CD4-positive, CD25-positive, alpha-beta regulatory T cell (primary cell): Measurements from ENCODE around the gene USP50. TPM values are rescaled to one million over a fixed set of nuclear protein-coding genes. Genes with fewer than 3 reads are reported as not detected.

Source experiments
- ATAC-seq, 2 donors: fragments of 150-1000 bp; cut with Tn5 transposase; one replicate each; pipeline ENCODE4 v1.10.0; 2021; ENCODE audit warnings: low read depth in 2 of 2, moderate number of reproducible peaks in 2 of 2, moderate library complexity in 1 of 2
- DNase-seq, 3 donors: peaks; one replicate each; pipeline versions ENCODE4 v3.0.0 to v3.0.0-alpha.2; 2012 to 2022; ENCODE audit warnings: mixed read lengths in 1 of 3
- H3K27ac ChIP-seq: one replicate; pipeline ENCODE4 v1.7.0; 2013; ENCODE audit warnings: mild to moderate bottlenecking, low read length; ENCODE audit not compliant: insufficient read depth, poor library complexity, severe bottlenecking
- H3K27me3 ChIP-seq: one replicate; pipeline ENCODE4 v1.7.0; 2013; ENCODE audit warnings: low read length; ENCODE audit not compliant: control insufficient read depth, insufficient read depth
- H3K36me3 ChIP-seq: one replicate; pipeline ENCODE4 v1.7.0; 2013; ENCODE audit warnings: mild to moderate bottlenecking, low read length, moderate library complexity; ENCODE audit not compliant: control insufficient read depth, insufficient read depth
- H3K4me1 ChIP-seq: 2 replicates; pipeline ENCODE4 v1.7.0; 2013; ENCODE audit warnings: mild to moderate bottlenecking, low read length; ENCODE audit not compliant: insufficient read depth, control insufficient read depth, poor library complexity, severe bottlenecking
- H3K4me3 ChIP-seq: one replicate; pipeline ENCODE4 v1.7.0; 2013; ENCODE audit warnings: low read depth, mild to moderate bottlenecking, low read length, moderate library complexity
- H3K9me3 ChIP-seq, 2 experiments: 1 replicate in 1 of 2; 2 replicates in 1 of 2; pipeline ENCODE4 v1.7.0; 2013; ENCODE audit warnings: low read length in 2 of 2, mild to moderate bottlenecking in 1 of 2, moderate library complexity in 1 of 2; ENCODE audit not compliant: control insufficient read depth in 2 of 2
- H3K27ac Mint-ChIP-seq, 3 donors: one replicate each; pipeline ENCODE4 v1.8.0; 2020 to 2022; ENCODE audit warnings: mild to moderate bottlenecking in 3 of 3, mixed read lengths in 3 of 3, moderate library complexity in 2 of 3
- H3K27me3 Mint-ChIP-seq: one replicate; pipeline ENCODE4 v1.8.0; 2022; ENCODE audit warnings: mild to moderate bottlenecking, mixed read lengths
- H3K36me3 Mint-ChIP-seq: one replicate; pipeline ENCODE4 v1.8.0; 2020; ENCODE audit warnings: mixed read lengths
- H3K4me1 Mint-ChIP-seq, 4 donors: one replicate each; pipeline ENCODE4 v1.8.0; 2020 to 2022; ENCODE audit warnings: mixed read lengths in 4 of 4, mild to moderate bottlenecking in 1 of 4
- H3K4me3 Mint-ChIP-seq, 4 donors: one replicate each; pipeline ENCODE4 v1.8.0; 2020 to 2022; ENCODE audit warnings: mild to moderate bottlenecking in 4 of 4, mixed read lengths in 4 of 4, moderate library complexity in 3 of 4
- H3K9me3 Mint-ChIP-seq, 7 donors: one replicate each; pipeline ENCODE4 v1.8.0; 2020 to 2022; ENCODE audit warnings: mixed read lengths in 7 of 7, mild to moderate bottlenecking in 3 of 7, moderate library complexity in 2 of 7
- polyA plus RNA-seq, 4 donors: library from polyadenylated mRNA; unstranded; fragments of 300-500 nt; fragmentation: Illumina TruSeq; gene quantifications; one replicate each; pipeline ENCODE4 v1.2.3, GENCODE V29; 2021
- total RNA-seq: library from RNA; stranded (reverse); gene quantifications from one replicate; pipeline ENCODE4 v1.2.3, GENCODE V29; 2022

The USP50 gene
- total and polyA plus RNA-seq, 5 donors from 2014 or later: not detected

DNA sequence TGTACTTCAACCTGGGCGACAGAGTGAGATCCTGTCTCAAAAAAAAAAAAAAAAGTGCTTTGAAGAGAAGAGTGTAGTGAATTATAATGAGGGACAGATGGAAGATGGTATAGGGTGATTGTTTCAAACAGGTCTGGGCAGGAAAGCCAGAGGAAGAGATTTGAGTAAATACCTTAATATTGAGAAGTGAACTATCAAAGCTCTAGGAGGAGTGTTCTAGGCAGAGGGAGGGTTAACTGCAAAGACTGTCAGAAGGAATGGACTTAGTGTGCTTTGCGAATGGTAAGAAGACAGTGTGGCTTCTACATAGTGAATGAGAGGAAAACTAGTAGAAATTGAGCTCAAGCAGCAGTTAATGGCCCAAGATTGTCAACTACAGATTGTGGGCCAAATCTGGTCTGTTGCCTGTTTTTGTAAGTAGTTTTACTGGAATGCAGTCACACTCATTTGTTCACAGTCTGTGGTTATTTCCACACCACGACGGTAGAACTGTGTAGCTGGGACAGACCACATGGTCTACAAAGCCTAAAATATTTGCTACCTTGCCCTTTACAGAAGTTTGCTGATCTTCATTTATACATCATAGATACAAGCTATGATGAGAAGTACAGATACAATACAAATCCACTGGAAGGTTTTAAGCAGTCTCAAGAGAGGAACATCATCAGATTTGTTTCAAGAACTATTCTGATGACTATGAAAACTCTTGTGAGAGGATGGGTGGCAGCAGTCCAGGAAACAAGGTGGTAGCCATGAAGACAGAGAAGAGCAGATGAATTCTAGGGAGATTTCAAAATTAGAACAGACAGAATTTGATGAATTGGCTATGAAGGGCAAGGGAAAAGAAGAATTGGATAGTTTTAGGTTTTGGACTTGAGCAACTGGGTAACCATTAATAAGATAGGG lies 16.5 kb upstream of the USP50 start:
- Mint-ChIP-seq H3K9me3 (no peaks in the 10 kb centered on the region), H3K27ac (peak overlapping the region in 2 of 3 donors; percentile 58 to 72), H3K36me3 (peaks cover 29% of the 10 kb centered on the region), H3K4me1 (peaks cover 2 to 9% (median 5%) of the 10 kb centered on the region in 4 donors), H3K27me3 (no peaks in the 10 kb centered on the region), H3K4me3 (no peak overlapping the region)
- H3K4me1 ChIP-seq: no peaks in the 10 kb centered on the region
- DNase-seq (peak in 1 of 3 donors; percentile 29), ATAC-seq (no peak)
- H3K4me3 ChIP-seq: no peak overlapping the region
- peaks cover 55% of the 10 kb centered on the region for H3K36me3 ChIP-seq
- no peaks in the 10 kb centered on the region for H3K9me3 ChIP-seq
- no peaks in the 10 kb centered on the region for H3K27me3 ChIP-seq
- no peak overlapping the region for H3K27ac ChIP-seq

DNA sequence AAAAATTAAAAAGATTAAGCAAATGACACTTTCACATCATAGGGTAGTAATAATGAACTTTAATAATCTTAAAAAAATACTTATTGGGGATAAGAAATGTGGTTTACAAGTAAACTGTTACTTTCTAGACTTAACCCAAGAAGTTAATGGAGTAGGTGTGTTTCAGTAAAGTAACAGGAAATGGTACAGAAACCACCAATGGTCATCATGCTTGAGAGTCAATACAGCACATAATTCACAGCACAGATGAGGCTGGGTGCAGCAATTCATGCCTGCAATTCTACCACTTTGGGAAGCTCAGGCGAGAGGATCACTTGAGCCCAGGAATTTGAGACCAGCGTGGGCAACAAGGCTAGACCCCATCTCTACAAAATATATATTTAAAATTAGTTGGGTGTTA lies 11.5 kb upstream of the USP50 start:
- H3K27me3 Mint-ChIP-seq: no peaks in the 10 kb centered on the region
- H3K4me1 ChIP-seq: peaks cover 4% of the 10 kb centered on the region
- H3K27me3 ChIP-seq: no peaks in the 10 kb centered on the region
- H3K36me3 ChIP-seq: peaks cover 26% of the 10 kb centered on the region
- no peak overlapping the region for H3K4me3 Mint-ChIP-seq
- no peak overlapping the region for H3K4me3 ChIP-seq
- no peak overlapping the region for H3K27ac ChIP-seq
- H3K9me3 ChIP-seq: no peaks in the 10 kb centered on the region
- peaks cover 21% of the 10 kb centered on the region for H3K36me3 Mint-ChIP-seq
- H3K4me1 Mint-ChIP-seq: peaks cover 12 to 17% (median 13%) of the 10 kb centered on the region in 4 donors
- ATAC-seq (no peak), DNase-seq (peak in 1 of 3 donors; percentile 10)
- H3K27ac Mint-ChIP-seq: peak overlapping the region in 1 of 3 donors; percentile 36
- H3K9me3 Mint-ChIP-seq: no peaks in the 10 kb centered on the region

DNA sequence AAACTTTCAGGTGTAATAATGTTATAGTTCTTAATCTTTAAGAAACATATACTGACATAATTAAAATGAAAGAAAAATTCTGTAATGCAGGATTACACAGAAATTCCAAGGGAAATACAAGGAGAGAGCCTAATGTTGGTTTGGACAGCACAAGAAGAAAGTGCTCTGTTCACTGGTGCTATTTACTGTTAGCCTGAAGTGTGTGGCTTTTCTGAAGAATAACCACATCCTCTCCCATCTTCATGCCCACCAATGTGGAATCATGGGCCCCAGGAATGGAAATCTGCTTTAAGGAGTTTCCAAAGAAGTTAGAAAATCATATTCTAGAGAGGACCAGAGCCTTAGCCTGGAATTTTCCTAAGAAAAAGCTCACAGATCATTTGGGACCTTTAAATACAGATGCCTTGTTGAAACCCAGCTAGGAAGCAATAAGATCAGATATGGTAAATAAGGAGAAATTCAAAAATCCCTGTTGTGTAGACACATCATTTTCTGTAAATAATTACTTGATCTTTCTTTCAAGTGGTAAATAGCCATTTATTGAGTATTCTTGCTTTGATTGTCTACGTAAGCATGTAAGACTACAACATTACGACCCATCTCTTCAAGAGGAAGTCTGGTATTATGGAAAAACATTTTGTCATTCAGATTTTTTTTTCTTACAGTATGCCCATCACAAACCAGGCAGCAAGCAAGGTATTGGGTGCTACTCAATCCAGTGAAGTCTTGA lies 10.3 kb upstream of the USP50 start:
- Histone ChIP-seq H3K36me3 (peaks cover 16% of the 10 kb centered on the region), H3K4me1 (peaks cover 4% of the 10 kb centered on the region), H3K9me3 (no peaks in the 10 kb centered on the region), H3K4me3 (no peak overlapping the region), H3K27ac (no peak overlapping the region), H3K27me3 (no peaks in the 10 kb centered on the region)
- Mint-ChIP-seq H3K4me1 (peaks cover 12 to 13% (median 13%) of the 10 kb centered on the region in 4 donors), H3K27me3 (no peaks in the 10 kb centered on the region), H3K9me3 (no peaks in the 10 kb centered on the region), H3K36me3 (peaks cover 16% of the 10 kb centered on the region), H3K4me3 (no peak overlapping the region), H3K27ac (peak overlapping the region in 1 of 3 donors; percentile 40)
- ATAC-seq: no peak
- peak in 1 of 3 donors; percentile 7 for DNase-seq

DNA sequence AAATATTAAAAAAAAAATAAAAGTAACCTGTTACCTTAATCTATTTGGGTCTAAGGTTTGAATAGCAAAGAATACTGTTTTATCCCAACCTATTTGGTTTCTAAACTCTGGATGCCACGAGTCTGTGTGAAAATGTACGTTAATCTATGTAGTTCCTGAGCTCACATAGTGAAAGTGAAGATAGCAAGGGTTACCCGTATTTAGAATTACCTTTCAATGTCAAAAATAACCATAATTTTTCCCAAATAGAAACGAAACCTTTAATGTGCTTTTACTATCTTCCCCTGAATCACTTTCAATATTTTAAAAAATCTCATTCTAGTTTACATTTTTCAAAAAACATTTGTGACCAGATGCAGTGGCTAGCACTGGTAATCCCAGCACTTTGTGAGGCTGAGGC lies 5.8 kb upstream of the USP50 start:
- Mint-ChIP-seq H3K27me3 (no peaks in the 10 kb centered on the region), H3K4me1 (peaks cover 8 to 13% (median 11%) of the 10 kb centered on the region in 4 donors), H3K9me3 (peaks cover 0 to 3% (median 0%) of the 10 kb centered on the region in 7 donors), H3K4me3 (no peak overlapping the region), H3K27ac (no peak overlapping the region), H3K36me3 (peaks cover 2% of the 10 kb centered on the region)
- Histone ChIP-seq H3K27me3 (no peaks in the 10 kb centered on the region), H3K36me3 (peaks cover under 1% of the 10 kb centered on the region), H3K4me1 (peaks cover 4% of the 10 kb centered on the region), H3K27ac (no peak overlapping the region), H3K9me3 (no peaks in the 10 kb centered on the region), H3K4me3 (no peak overlapping the region)
- ATAC-seq: no peak
- DNase-seq: no peak

DNA sequence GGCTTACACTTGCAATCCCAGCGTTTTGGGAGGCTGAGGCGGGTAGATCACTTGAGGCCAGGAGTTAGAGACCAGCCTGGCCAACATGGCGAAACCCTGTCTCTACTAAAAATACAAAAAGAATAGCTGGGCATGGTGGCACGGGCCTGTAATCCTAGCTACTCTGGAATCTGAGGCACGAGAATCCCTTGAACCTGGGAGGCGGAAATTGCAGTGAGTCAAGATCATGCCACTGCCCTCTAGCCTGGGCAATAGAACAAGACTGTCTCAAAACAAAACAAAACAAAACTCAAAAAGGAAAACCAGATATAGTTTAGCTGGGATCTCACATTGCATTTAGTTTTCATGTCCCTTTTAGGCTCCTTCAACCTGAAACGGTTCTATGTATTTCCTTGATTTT lies 2.9 kb upstream of the USP50 start:
- peaks cover 0 to 3% (median 0%) of the 10 kb centered on the region in 7 donors for H3K9me3 Mint-ChIP-seq

DNA sequence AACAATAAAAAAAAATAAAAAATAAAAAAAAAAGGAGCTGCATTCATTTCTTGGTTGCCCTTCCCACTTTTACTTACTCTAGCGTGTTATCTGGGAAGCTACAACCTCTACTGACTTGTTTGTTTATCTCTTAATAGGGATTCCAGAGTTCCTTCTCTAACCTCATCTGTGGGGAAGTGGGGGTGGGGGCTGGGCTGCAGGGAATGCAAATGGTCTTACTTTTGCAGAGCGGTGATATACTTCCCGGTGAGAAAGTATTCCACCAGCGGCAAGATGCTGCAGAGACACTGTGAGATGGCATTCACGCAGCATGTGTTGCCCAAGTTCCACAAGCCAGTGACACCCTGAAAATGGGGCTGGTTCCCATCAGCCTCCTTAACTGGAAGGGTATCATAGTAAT lies 2.1 kb downstream of the USP50 start:
- H3K27me3 ChIP-seq: peaks cover 6% of the 10 kb centered on the region
- no peaks in the 10 kb centered on the region for H3K36me3 Mint-ChIP-seq
- H3K4me3 ChIP-seq: no peak overlapping the region
- DNase-seq (no peak), ATAC-seq (no peak)
- no peaks in the 10 kb centered on the region for H3K4me1 ChIP-seq
- peaks cover 4% of the 10 kb centered on the region for H3K27me3 Mint-ChIP-seq
- H3K27ac ChIP-seq: no peak overlapping the region
- H3K27ac Mint-ChIP-seq: no peak overlapping the region
- no peaks in the 10 kb centered on the region for H3K9me3 Mint-ChIP-seq
- no peaks in the 10 kb centered on the region for H3K36me3 ChIP-seq
- H3K4me1 Mint-ChIP-seq: no peaks in the 10 kb centered on the region
- no peaks in the 10 kb centered on the region for H3K9me3 ChIP-seq
- no peak overlapping the region for H3K4me3 Mint-ChIP-seq

More for the DNA sequence above, 2.9 kb upstream of the USP50 start:
- H3K4me1 ChIP-seq: no peaks in the 10 kb centered on the region
- H3K27me3 Mint-ChIP-seq: no peaks in the 10 kb centered on the region
- no peak overlapping the region for H3K4me3 Mint-ChIP-seq
- ATAC-seq (no peak), DNase-seq (no peak)
- no peaks in the 10 kb centered on the region for H3K9me3 ChIP-seq
- no peaks in the 10 kb centered on the region for H3K36me3 ChIP-seq
- H3K4me1 Mint-ChIP-seq: no peaks in the 10 kb centered on the region
- no peak overlapping the region for H3K27ac ChIP-seq
- H3K27me3 ChIP-seq: peaks cover 4% of the 10 kb centered on the region
- no peak overlapping the region for H3K27ac Mint-ChIP-seq
- H3K36me3 Mint-ChIP-seq: no peaks in the 10 kb centered on the region
- no peak overlapping the region for H3K4me3 ChIP-seq

DNA sequence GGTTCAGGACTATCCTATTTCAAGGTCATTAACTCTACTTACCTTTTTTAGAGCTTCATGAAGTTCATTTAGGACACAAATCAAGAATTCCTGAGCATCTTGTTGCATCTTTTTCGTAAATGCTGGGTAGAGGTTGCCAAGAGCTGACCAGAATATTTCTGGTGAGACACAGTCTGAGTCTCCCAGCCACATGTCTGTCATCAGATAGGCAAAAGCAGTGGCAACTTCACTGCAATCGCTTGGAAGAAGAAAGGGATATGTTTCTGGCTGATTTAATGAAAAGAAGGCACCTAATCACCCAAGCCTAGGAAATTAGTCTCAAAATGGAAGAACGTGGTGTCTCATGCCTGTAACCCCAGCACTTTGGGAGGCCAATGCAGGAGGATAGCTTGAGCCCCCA lies 2.9 kb downstream of the USP50 start:
- Histone ChIP-seq H3K9me3 (no peaks in the 10 kb centered on the region), H3K4me1 (no peaks in the 10 kb centered on the region), H3K36me3 (no peaks in the 10 kb centered on the region), H3K27ac (no peak overlapping the region), H3K4me3 (no peak overlapping the region), H3K27me3 (peaks cover 6% of the 10 kb centered on the region)
- H3K9me3 Mint-ChIP-seq: no peaks in the 10 kb centered on the region
- H3K4me3 Mint-ChIP-seq: no peak overlapping the region
- no peak for ATAC-seq
- DNase-seq: no peak
- H3K27ac Mint-ChIP-seq: no peak overlapping the region
- H3K36me3 Mint-ChIP-seq: no peaks in the 10 kb centered on the region
- no peaks in the 10 kb centered on the region for H3K4me1 Mint-ChIP-seq
- peaks cover 4% of the 10 kb centered on the region for H3K27me3 Mint-ChIP-seq
